GM18526 (cell line): ENCODE results near the gene CMPK1.

Experiments
- POLR2A ChIP-seq: IDR thresholded peaks from 3 replicates; pipeline ENCODE4 v1.6.1; 2011; ENCODE audit not compliant: insufficient read length; ENCODE audit errors: extremely low read depth

CMPK1 gene

GRCh38 chr1:47382399-47382983 is 48.9 kb downstream of the CMPK1 start:
- no peak for TF ChIP-seq POLR2A

GRCh38 chr1:47384083-47384482 is 50.5 kb downstream of the CMPK1 start:
- no peak for TF ChIP-seq POLR2A

- no peak for TF ChIP-seq POLR2A
These were observed 51.4 kb downstream of the CMPK1 start for GRCh38 chr1:47385020-47385419.

GRCh38 chr1:47386268-47386667 is 52.7 kb downstream of the CMPK1 start:
- TF ChIP-seq POLR2A = no peak

GRCh38 chr1:47388030-47388890 is 54.7 kb downstream of the CMPK1 start:
- TF ChIP-seq POLR2A = no peak

GRCh38 chr1:47388891-47389238 is 55.3 kb downstream of the CMPK1 start:
- no peak for TF ChIP-seq POLR2A

GRCh38 chr1:47389731-47390130 is 56.1 kb downstream of the CMPK1 start:
- no peak for TF ChIP-seq POLR2A

GRCh38 chr1:47390843-47391242 is 57.3 kb downstream of the CMPK1 start:
- no peak for TF ChIP-seq POLR2A

- no peak for TF ChIP-seq POLR2A
These were observed 59.6 kb downstream of the CMPK1 start for GRCh38 chr1:47393141-47393540.

GRCh38 chr1:47395433-47395832 is 61.8 kb downstream of the CMPK1 start:
- TF ChIP-seq POLR2A = no peak

GRCh38 chr1:47396671-47397196 is 63.1 kb downstream of the CMPK1 start:
- TF ChIP-seq POLR2A = no peak

- no peak for TF ChIP-seq POLR2A
These were observed 65.7 kb downstream of the CMPK1 start for GRCh38 chr1:47399138-47399845.

GRCh38 chr1:47399846-47400155 is 66.2 kb downstream of the CMPK1 start:
- no peak for TF ChIP-seq POLR2A

GRCh38 chr1:47401761-47402160 is 68.2 kb downstream of the CMPK1 start:
- TF ChIP-seq POLR2A = no peak

GRCh38 chr1:47402591-47402990 is 69.0 kb downstream of the CMPK1 start:
- no peak for TF ChIP-seq POLR2A

- TF ChIP-seq POLR2A = no peak
These were observed 69.8 kb downstream of the CMPK1 start for GRCh38 chr1:47403321-47403910.
